IPS-11a (cell line): ENCODE data around the gene SHROOM2.

ENCODE experiments used
- H3K4me3 ChIP-seq: one replicate; pipeline ENCODE4 v1.5.1; 2013; ENCODE audit warnings: low read depth, low read length, control low read depth

Gene SHROOM2

GRCh38 chrX:9890681-9891091, 104.5 kb downstream of the SHROOM2 start:
- no peak overlapping the region for H3K4me3 ChIP-seq

- H3K4me3 ChIP-seq = no peak overlapping the region
These were observed 109.1 kb downstream of the SHROOM2 start for GRCh38 chrX:9895225-9895912.

- H3K4me3 ChIP-seq = no peak overlapping the region
These were observed 111.5 kb downstream of the SHROOM2 start for GRCh38 chrX:9897761-9898161.

- no peak overlapping the region for H3K4me3 ChIP-seq
These were observed 113.4 kb downstream of the SHROOM2 start for GRCh38 chrX:9899640-9900111.

- no peak overlapping the region for H3K4me3 ChIP-seq
These were observed 116.4 kb downstream of the SHROOM2 start for GRCh38 chrX:9902656-9903055.

GRCh38 chrX:9903146-9903545, 116.9 kb downstream of the SHROOM2 start:
- H3K4me3 ChIP-seq = no peak overlapping the region

- H3K4me3 ChIP-seq = no peak overlapping the region
These were observed 119.1 kb downstream of the SHROOM2 start for GRCh38 chrX:9905288-9905687.

- H3K4me3 ChIP-seq = no peak overlapping the region
These were observed 119.5 kb downstream of the SHROOM2 start for GRCh38 chrX:9905721-9906120.

GRCh38 chrX:9906919-9907318, 120.7 kb downstream of the SHROOM2 start:
- no peak overlapping the region for H3K4me3 ChIP-seq

GRCh38 chrX:9907645-9908387, 121.6 kb downstream of the SHROOM2 start:
- no peak overlapping the region for H3K4me3 ChIP-seq

- H3K4me3 ChIP-seq = no peak overlapping the region
These were observed 123.0 kb downstream of the SHROOM2 start for GRCh38 chrX:9909254-9909653.

- no peak overlapping the region for H3K4me3 ChIP-seq
These were observed 125.3 kb downstream of the SHROOM2 start for GRCh38 chrX:9911487-9911886.

GRCh38 chrX:9912351-9913145, 126.3 kb downstream of the SHROOM2 start:
- H3K4me3 ChIP-seq = no peak overlapping the region

GRCh38 chrX:9913146-9913433, 126.9 kb downstream of the SHROOM2 start:
- H3K4me3 ChIP-seq = no peak overlapping the region

- no peak overlapping the region for H3K4me3 ChIP-seq
These were observed 131.6 kb downstream of the SHROOM2 start for GRCh38 chrX:9917861-9918260.

GRCh38 chrX:9919632-9920172, 133.5 kb downstream of the SHROOM2 start:
- H3K4me3 ChIP-seq = no peak overlapping the region

- H3K4me3 ChIP-seq = no peak overlapping the region
These were observed 135.2 kb downstream of the SHROOM2 start for GRCh38 chrX:9921407-9921806.

- H3K4me3 ChIP-seq = no peak overlapping the region
These were observed 137.1 kb downstream of the SHROOM2 start for GRCh38 chrX:9923357-9923756.

GRCh38 chrX:9926002-9926401, 139.8 kb downstream of the SHROOM2 start:
- no peak overlapping the region for H3K4me3 ChIP-seq

- no peak overlapping the region for H3K4me3 ChIP-seq
These were observed 141.7 kb downstream of the SHROOM2 start for GRCh38 chrX:9927698-9928482.

GRCh38 chrX:9935436-9935835, 149.2 kb downstream of the SHROOM2 start:
- H3K4me3 ChIP-seq = no peak overlapping the region
